GM19397 (cell line): ENCODE results near the gene PRKCSH.

Source experiments
- ATAC-seq: cut with Tn5 transposase; IDR thresholded peaks from one replicate; pipeline ENCODE4 v1.9.1; 2021; ENCODE audit warnings: mild to moderate bottlenecking, moderate library complexity; ENCODE audit not compliant: unreplicated experiment

PRKCSH gene

GRCh38 chr19:11495885-11496284 lies 60.5 kb downstream of the PRKCSH start:
- no peak for ATAC-seq

- no peak for ATAC-seq
Observed at GRCh38 chr19:11496391-11497163, 61.1 kb downstream of the PRKCSH start.

GRCh38 chr19:11499220-11499726 lies 63.8 kb downstream of the PRKCSH start:
- no peak for ATAC-seq

GRCh38 chr19:11499890-11500420 lies 64.5 kb downstream of the PRKCSH start:
- no peak for ATAC-seq
